NCI-H526 (cell line): ENCODE results near the gene PIGO.

Experiments
- DNase-seq, 2 experiments: peaks; one replicate each; lab custom pipeline; 2025; lab: John Stamatoyannopoulos, UW

PIGO gene

GRCh38 chr9:35106343-35106730 lies 9.9 kb upstream of the PIGO start:
- no peak for DNase-seq

GRCh38 chr9:35105571-35106342 lies 9.4 kb upstream of the PIGO start:
- no peak for DNase-seq

GRCh38 chr9:35105126-35105525 lies 8.7 kb upstream of the PIGO start:
- no peak for DNase-seq

- DNase-seq: no peak
Observed at GRCh38 chr9:35104586-35104985, 8.2 kb upstream of the PIGO start.

- no peak for DNase-seq
Observed at GRCh38 chr9:35103660-35104191, 7.3 kb upstream of the PIGO start.

GRCh38 chr9:35102769-35103659 lies 6.6 kb upstream of the PIGO start, which contains the start of gene STOML2:
Gene STOML2, minus strand, starts transcription at chr9:35103131. Its CDS starts 37 bp downstream, at chr9:35103094.
- peak; percentile 96 to 97 for DNase-seq

GRCh38 chr9:35102465-35102768 lies 6.0 kb upstream of the PIGO start:
- no peak for DNase-seq

- no peak for DNase-seq
Observed at GRCh38 chr9:35097573-35097972, 1.2 kb upstream of the PIGO start.

- no peak for DNase-seq
Observed at GRCh38 chr9:35091536-35091935, 4.9 kb downstream of the PIGO start.

GRCh38 chr9:35089434-35089833 lies 7.0 kb downstream of the PIGO start:
- DNase-seq: no peak

GRCh38 chr9:35085078-35085477 lies 11.3 kb downstream of the PIGO start:
- no peak for DNase-seq

- peak; percentile 86 to 94 for DNase-seq
Observed at GRCh38 chr9:35079426-35080341, 16.7 kb downstream of the PIGO start, which contains the start of gene FANCG. Gene FANCG, minus strand, starts transcription at chr9:35079942. Its CDS starts 418 bp downstream, at chr9:35079524.

GRCh38 chr9:35079041-35079425 lies 17.4 kb downstream of the PIGO start:
- peak; percentile 10 to 42 for DNase-seq

- no peak for DNase-seq
Observed at GRCh38 chr9:35078066-35078465, 18.3 kb downstream of the PIGO start.

GRCh38 chr9:35076848-35077247 lies 19.5 kb downstream of the PIGO start:
- no peak for DNase-seq

- no peak for DNase-seq
Observed at GRCh38 chr9:35075358-35075757, 21.0 kb downstream of the PIGO start.

GRCh38 chr9:35074791-35075190 lies 21.6 kb downstream of the PIGO start:
- no peak for DNase-seq

- no peak for DNase-seq
Observed at GRCh38 chr9:35074141-35074540, 22.2 kb downstream of the PIGO start.

GRCh38 chr9:35073279-35073612 lies 23.1 kb downstream of the PIGO start:
- DNase-seq: no peak

GRCh38 chr9:35072461-35073278 lies 23.7 kb downstream of the PIGO start, which contains the start of gene VCP:
Gene VCP, minus strand, starts transcription at chr9:35072625. Its CDS starts 272 bp downstream, at chr9:35072353.
- DNase-seq: peak; percentile 98 to 99
